Motor neuron (in vitro differentiated cells): ENCODE data around the gene SORCS1. TPM values are rescaled to one million over a fixed set of nuclear protein-coding genes. Genes with fewer than 3 reads are reported as not detected.

Experiments
- ATAC-seq, 8 experiments: fragments of 200-7000 bp; cut with Tn5 transposase; replicated peaks in 6 of 8; 2 replicates each; pipeline ENCODE4 v1.8.0; 2021; ENCODE audit warnings: mild to moderate bottlenecking in 8 of 8, moderate library complexity in 8 of 8
- H3K27ac ChIP-seq, 2 donors: fragments of 250-450 bp; sonication (Bioruptor Pico); 2 replicates each; pipeline ENCODE4 v1.9.0; 2021; ENCODE audit warnings: antibody characterized with exemption in 2 of 2, mild to moderate bottlenecking in 2 of 2, moderate library complexity in 1 of 2
- H3K4me1 ChIP-seq, 2 donors: fragments of 250-450 bp; sonication (Bioruptor Pico); replicated peaks in 1 of 2; 2 replicates each; pipeline ENCODE4 v1.6.1; 2021; ENCODE audit warnings: antibody characterized with exemption in 2 of 2, mild to moderate bottlenecking in 2 of 2, moderate library complexity in 1 of 2
- H3K4me3 ChIP-seq, 5 donors: fragments of 250-450 bp; sonication (Bioruptor Pico); 2 replicates each; pipeline ENCODE4 v1.9.0; 2021; ENCODE audit warnings: antibody characterized with exemption in 5 of 5, mild to moderate bottlenecking in 5 of 5, moderate library complexity in 4 of 5
- WGBS, 10 experiments: fragments of 450-650 bp; shearing (Covaris generic); methylation state at CpG; one replicate each; pipeline ENCODE4 v1.0.0; 2022; 5-methylcytosine and 5-hydroxymethylcytosine counted together
- in situ Hi-C, 9 experiments: fragments of 400-800 bp; cut with MboI; loops; one replicate each; pipeline ENCODE4 v1.15.0; 2021; ENCODE audit warnings: low sequenced_read_pairs in 9 of 9, low pct_unique_long_range_greater_than_20kb in 2 of 9; ENCODE audit not compliant: unreplicated experiment in 9 of 9
- total RNA-seq, 8 experiments: library from RNA; unstranded; fragments of 300-600 nt; gene quantifications; 2 replicates each; pipeline versions ENCODE4 v1.2.3 to v1.2.4, GENCODE V29; 2022

SORCS1 gene
- total RNA-seq, 8 experiments from 2014 or later, result 0.27 to 17.0 (median 11.0) TPM

GRCh38 chr10:106911096-106911495, 253.4 kb downstream of the SORCS1 start:
- in situ Hi-C loops, result no loop called here
- Histone ChIP-seq H3K4me1 (peaks cover 24 to 41% of the 10 kb centered on the region in 2 donors), H3K4me3 (no peak overlapping the region), H3K27ac (no peak overlapping the region)
- WGBS, 10 experiments, result 0 to 86% (median 63%) methylated on average over 1 to 2 of the region's 3 CpGs; no CpG with 5 or more reads in 5 of the 10 experiments
- peak in 5 of 8 experiments; percentile 23 to 55 (median 32) for ATAC-seq

GRCh38 chr10:106910666-106911065, 253.8 kb downstream of the SORCS1 start:
- no peak for ATAC-seq
- Histone ChIP-seq H3K27ac (no peak overlapping the region), H3K4me1 (peaks cover 24 to 41% of the 10 kb centered on the region in 2 donors), H3K4me3 (no peak overlapping the region)
- in situ Hi-C loops, result no loop called here
- 0 to 100% (median 74%) methylated on average over 2 to 4 of the region's 4 CpGs; no CpG with 5 or more reads in 1 of the 10 experiments for WGBS, 10 experiments

GRCh38 chr10:106908225-106908624, 256.3 kb downstream of the SORCS1 start:
- in situ Hi-C loops, result no loop called here
- Histone ChIP-seq H3K27ac (no peak overlapping the region), H3K4me3 (no peak overlapping the region), H3K4me1 (peaks cover 22 to 42% of the 10 kb centered on the region in 2 donors)
- peak in 2 of 8 experiments; percentile 15 to 26 for ATAC-seq
- WGBS, 10 experiments, result 8 to 100% (median 84%) methylated on average over 1 to 6 of the region's 6 CpGs; no CpG with 5 or more reads in 1 of the 10 experiments

GRCh38 chr10:106904209-106904608, 260.3 kb downstream of the SORCS1 start:
- H3K4me3 ChIP-seq, result no peak overlapping the region
- H3K4me1 ChIP-seq, result peaks cover 17 to 21% of the 10 kb centered on the region in 2 donors
- 0 to 67% (median 10%) methylated on average over 1 of the region's 1 CpG; no CpG with 5 or more reads in 1 of the 10 experiments for WGBS, 10 experiments
- H3K27ac ChIP-seq, result no peak overlapping the region
- in situ Hi-C loops, result no loop called here
- no peak for ATAC-seq

DNA sequence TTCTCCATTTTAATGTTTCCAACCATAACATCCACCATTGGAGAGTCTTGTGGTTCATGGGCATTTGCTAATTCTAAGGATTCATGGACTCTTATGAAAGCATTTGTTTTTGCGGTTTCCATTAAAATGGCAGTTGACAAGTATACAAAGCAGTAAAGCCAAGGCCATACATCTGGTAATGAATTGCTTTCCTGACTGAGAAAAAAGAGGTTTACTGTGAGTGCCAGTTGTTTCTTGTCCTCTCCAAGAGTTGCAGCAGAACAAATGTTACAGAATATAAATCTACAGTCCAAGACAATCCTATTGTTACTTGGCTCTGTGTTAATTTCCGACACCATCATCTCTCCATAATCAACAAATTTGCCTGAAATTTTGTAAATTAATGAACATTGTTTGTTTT, 261.3 kb downstream of the SORCS1 start:
- Histone ChIP-seq H3K27ac (no peak overlapping the region), H3K4me3 (no peak overlapping the region), H3K4me1 (peaks cover 12 to 14% of the 10 kb centered on the region in 2 donors)
- in situ Hi-C loops, result no loop called here
- ATAC-seq, result peak in 5 of 8 experiments; percentile 64 to 86 (median 70)
- 0 to 73% (median 51%) methylated on average over 2 of the region's 2 CpGs; no CpG with 5 or more reads in 3 of the 10 experiments for WGBS, 10 experiments

- Histone ChIP-seq H3K4me1 (peaks cover 11 to 15% of the 10 kb centered on the region in 2 donors), H3K27ac (no peak overlapping the region), H3K4me3 (no peak overlapping the region)
- in situ Hi-C loops, result no loop called here
- ATAC-seq, result no peak
- 10 to 100% (median 93%) methylated on average over 1 to 7 of the region's 7 CpGs for WGBS, 10 experiments
Measured at GRCh38 chr10:106900016-106900652, 264.4 kb downstream of the SORCS1 start.

DNA sequence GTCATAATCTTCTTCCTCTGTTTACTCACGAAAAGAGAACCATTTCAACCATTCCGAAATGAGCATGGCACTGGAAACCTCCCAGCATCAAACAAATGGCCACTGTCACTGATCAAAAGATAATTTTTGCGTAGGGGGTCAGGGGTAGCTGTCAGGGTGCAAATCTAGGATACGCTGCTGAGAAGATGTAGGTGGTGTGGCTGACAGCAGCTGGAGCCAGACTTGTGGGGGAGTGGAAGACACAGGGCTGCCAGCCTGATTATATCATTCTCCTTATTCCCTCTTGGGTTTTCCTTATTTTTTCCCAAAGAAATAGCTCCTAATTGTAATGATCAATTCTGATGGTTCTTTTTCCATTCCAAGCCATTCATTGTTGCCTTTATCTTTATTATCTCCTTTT, 266.1 kb downstream of the SORCS1 start:
- in situ Hi-C loops, result no loop called here
- Histone ChIP-seq H3K4me1 (peaks cover 1 to 11% of the 10 kb centered on the region in 2 donors), H3K27ac (no peak overlapping the region), H3K4me3 (no peak overlapping the region)
- WGBS, 10 experiments, result 11 to 100% (median 90%) methylated on average over 1 to 4 of the region's 4 CpGs; no CpG with 5 or more reads in 1 of the 10 experiments
- no peak for ATAC-seq

GRCh38 chr10:106897719-106898118, 266.8 kb downstream of the SORCS1 start:
- in situ Hi-C loops, result no loop called here
- H3K4me1 ChIP-seq, result peaks cover 0 to 6% of the 10 kb centered on the region in 2 donors
- no peak overlapping the region for H3K27ac ChIP-seq
- H3K4me3 ChIP-seq, result no peak overlapping the region
- ATAC-seq, result peak in 3 of 8 experiments; percentile 41 to 97 (median 57)
- 4 to 96% (median 67%) methylated on average over 3 to 7 of the region's 7 CpGs; no CpG with 5 or more reads in 2 of the 10 experiments for WGBS, 10 experiments

- H3K4me1 ChIP-seq, result peaks cover 0 to 6% of the 10 kb centered on the region in 2 donors
- ATAC-seq, result no peak
- WGBS, 10 experiments, result 0 to 100% (median 80%) methylated on average over 1 of the region's 1 CpG; no CpG with 5 or more reads in 3 of the 10 experiments
- in situ Hi-C loops, result no loop called here
- H3K27ac ChIP-seq, result no peak overlapping the region
- no peak overlapping the region for H3K4me3 ChIP-seq
Measured at GRCh38 chr10:106894692-106895091, 269.8 kb downstream of the SORCS1 start.

GRCh38 chr10:106877574-106877973, 286.9 kb downstream of the SORCS1 start:
- Histone ChIP-seq H3K4me1 (no peaks in the 10 kb centered on the region), H3K4me3 (no peak overlapping the region), H3K27ac (no peak overlapping the region)
- ATAC-seq, result no peak
- WGBS, 10 experiments, result 7 to 100% (median 69%) methylated on average over 1 to 5 of the region's 5 CpGs; no CpG with 5 or more reads in 2 of the 10 experiments
- in situ Hi-C loops, result no loop called here

DNA sequence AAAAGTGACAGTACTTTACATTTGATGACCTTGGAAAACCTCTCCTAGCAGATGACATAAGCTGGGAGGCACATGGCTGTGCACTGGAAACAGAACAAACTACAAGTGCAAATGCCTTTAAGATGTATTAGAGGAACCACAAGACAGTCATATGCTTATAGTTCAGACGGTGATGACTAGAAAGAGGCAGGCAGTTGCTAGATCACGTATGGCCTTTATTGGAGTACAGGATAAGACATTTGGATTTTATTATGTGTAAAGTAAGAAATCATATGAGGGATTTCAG, 290.0 kb downstream of the SORCS1 start:
- no peak for ATAC-seq
- H3K27ac ChIP-seq, result no peak overlapping the region
- no peak overlapping the region for H3K4me3 ChIP-seq
- in situ Hi-C loops, result no loop called here
- H3K4me1 ChIP-seq, result no peaks in the 10 kb centered on the region
- 0 to 100% (median 35%) methylated on average over 1 to 2 of the region's 2 CpGs; no CpG with 5 or more reads in 3 of the 10 experiments for WGBS, 10 experiments

- Histone ChIP-seq H3K27ac (no peak overlapping the region), H3K4me1 (no peaks in the 10 kb centered on the region), H3K4me3 (no peak overlapping the region)
- in situ Hi-C loops, result no loop called here
- no peak for ATAC-seq
- 4 to 100% (median 92%) methylated on average over 1 to 5 of the region's 5 CpGs for WGBS, 10 experiments
Measured at GRCh38 chr10:106873770-106874603, 290.5 kb downstream of the SORCS1 start.

- WGBS, 10 experiments, result 0 to 100% (median 91%) methylated on average over 1 to 2 of the region's 2 CpGs
- no peak overlapping the region for H3K4me3 ChIP-seq
- H3K4me1 ChIP-seq, result no peaks in the 10 kb centered on the region
- ATAC-seq, result no peak
- in situ Hi-C loops, result no loop called here
- no peak overlapping the region for H3K27ac ChIP-seq
Measured at GRCh38 chr10:106872176-106872575, 292.3 kb downstream of the SORCS1 start.
